Stimulated activated CD8-positive, alpha-beta memory T cell treated with anti-CD3 and anti-CD28 coated beads, Interleukin-7, amount 100 ng/mL, for 48 hours (primary cell): ENCODE measurements around the gene TMEM135.
"Not testable (repeated sequence)": the region's sequence is repeated elsewhere in the genome, so short reads cannot be mapped to it uniquely, and the experiment has no call there.

ENCODE experiments used
- DNase-seq, 2 donors: peaks; one replicate each; pipeline ENCODE4 v3.0.0-alpha.2; 2020; ENCODE audit warnings: low read depth in 1 of 2; ENCODE audit errors: extremely low read depth in 1 of 2

Gene TMEM135

DNA sequence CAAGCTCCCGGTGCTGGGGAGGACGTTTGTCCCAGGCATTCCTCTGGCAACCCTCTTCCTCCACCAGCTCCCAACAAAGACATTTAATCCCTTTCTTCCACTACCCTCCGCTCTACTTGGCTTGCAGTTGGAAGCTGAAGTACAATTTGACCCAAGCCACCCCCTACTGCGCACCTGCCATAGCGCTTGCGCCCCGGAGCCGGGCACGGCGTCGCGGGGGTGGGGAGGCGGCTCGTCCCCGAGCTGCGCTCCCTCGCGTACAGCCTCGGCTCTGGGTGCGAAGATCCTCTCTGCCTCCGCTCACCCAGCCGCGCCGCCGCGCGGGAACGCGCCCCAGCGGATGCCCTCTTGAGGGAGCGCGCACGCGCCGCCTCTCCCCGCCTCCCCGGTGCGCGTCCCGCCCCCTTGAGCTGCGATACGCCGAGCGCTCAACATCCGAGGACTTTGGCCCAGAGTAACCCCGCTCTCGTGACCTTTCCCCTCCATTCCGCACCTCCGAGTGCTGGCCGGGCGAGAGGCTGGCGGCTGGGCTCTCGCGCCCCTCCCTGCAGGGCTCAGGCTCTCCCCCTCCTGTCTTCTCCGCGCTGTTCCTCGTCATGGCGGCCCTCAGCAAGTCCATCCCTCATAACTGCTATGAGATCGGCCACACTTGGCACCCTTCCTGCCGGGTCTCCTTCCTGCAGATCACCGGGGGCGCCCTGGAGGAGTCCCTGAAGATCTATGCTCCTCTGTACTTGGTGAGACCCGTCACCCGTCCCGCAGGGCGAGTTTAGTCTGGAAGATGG is at the start of gene TMEM135:
TSS of gene TMEM135 (plus strand) at position 485 of the 785 bp plus-strand sequence. CDS start at position 597, 112 bp downstream.
- DNase-seq: peak; percentile 88 to 91

DNA sequence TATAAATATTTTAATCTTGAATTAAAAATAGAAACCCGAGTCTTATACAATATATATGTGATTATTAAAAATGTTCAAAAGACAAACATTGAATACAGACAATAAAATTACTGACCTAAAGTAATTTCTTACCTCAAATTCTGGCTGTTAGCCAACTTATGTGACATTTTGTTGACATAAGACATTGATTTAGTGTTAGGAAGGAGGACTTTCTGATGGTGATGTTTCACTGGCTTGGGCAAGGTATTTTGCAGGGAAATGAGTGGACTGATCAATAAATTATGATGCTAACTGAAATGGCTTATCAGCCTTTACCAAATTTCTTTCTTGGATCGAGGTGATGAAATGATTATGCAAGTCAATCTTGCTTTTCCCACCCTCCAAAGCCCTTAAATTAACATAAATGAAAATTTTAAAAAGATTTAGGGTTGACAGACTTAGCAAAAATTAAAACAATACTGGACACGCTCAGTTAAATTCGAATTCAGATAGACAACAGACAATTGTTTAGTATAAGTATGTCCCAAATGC is 49.3 kb upstream of the TMEM135 start:
- DNase-seq: no peak

DNA sequence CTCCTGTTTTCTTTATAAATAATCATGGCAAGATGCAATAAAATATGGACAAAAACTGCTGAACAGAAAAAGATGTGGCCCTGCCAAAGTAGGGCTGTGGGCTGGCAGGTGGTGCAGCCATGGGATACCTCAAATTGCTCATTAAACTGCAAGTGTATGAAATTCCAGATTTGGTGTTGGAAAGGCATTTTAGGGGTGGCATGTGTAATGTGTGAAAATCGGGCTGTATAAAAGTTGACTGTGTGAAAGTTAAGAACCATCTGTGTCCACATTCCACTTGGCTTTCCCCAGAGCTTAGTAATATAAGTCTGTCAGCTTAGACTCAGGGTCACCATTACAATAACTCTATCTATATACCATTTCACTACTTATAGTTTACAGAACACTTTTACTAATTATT is 47.7 kb upstream of the TMEM135 start:
- DNase-seq: no peak

DNA sequence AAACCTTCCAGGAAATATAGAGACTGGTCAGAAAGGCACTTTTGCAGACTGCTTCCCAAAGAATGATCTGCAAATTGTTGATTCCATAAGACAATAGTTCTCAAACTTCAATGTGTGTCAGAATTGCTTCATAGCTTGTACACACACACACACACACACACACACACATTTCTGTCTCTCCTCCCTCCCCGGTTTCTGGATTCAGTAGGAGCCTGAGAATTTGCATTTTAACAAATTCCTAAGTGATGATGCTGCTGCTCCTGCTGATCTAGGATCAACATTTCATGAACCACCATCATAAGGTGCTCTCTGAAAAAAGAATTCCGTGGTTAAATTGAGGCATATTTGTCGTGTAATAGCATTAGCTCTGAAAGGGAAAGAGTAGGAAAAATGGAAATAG is 47.2 kb upstream of the TMEM135 start:
- no peak for DNase-seq

- DNase-seq: no peak
Observed at GRCh38 chr11:86991341-86991740, 46.4 kb upstream of the TMEM135 start.

DNA sequence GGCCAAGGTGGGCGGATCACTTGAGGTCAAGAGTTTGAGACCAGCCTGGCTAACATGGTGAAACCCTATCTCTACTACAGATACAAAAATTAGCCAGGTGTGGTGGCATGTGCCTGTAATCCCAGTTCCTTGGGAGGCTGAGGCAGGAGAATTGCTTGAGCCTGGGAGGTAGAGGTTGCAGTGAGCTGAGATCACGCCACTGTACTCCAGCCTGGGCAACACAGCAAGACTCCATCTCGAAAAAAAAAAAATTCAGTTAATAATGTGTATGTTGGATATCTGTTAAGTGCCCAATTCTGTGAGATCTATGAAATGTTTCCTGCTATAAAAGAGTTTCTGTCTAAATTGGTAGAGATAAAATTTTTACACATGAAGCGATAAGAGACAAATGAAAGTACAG is 45.4 kb upstream of the TMEM135 start:
- DNase-seq: not testable (repeated sequence)

DNA sequence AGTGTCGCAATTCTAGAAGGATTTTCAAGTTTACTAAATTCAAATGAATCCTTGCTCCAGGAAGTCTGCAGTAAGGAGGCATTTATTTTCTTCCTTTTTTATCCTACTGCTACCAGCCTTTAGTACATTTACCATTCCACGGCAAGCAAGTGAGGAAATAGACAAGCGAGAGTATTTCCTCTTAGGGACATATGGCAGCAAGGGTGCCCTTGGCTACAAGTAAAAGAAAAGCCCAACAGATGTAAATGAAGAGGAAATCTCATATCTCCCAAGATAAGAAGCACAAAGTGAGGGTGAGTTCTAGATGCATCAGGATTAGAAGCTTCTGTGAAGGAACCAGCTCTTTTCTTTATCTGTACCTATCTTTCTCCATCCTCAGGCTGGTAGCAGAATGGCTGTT is 44.7 kb upstream of the TMEM135 start:
- DNase-seq: no peak

GRCh38 chr11:86996953-86997570 is 40.7 kb upstream of the TMEM135 start:
- no peak for DNase-seq

- DNase-seq: no peak
Observed at GRCh38 chr11:86999388-86999787, 38.3 kb upstream of the TMEM135 start.

- DNase-seq: no peak
Observed at GRCh38 chr11:86999859-87000753, 37.6 kb upstream of the TMEM135 start.

GRCh38 chr11:87002918-87003317 is 34.8 kb upstream of the TMEM135 start:
- no peak for DNase-seq

DNA sequence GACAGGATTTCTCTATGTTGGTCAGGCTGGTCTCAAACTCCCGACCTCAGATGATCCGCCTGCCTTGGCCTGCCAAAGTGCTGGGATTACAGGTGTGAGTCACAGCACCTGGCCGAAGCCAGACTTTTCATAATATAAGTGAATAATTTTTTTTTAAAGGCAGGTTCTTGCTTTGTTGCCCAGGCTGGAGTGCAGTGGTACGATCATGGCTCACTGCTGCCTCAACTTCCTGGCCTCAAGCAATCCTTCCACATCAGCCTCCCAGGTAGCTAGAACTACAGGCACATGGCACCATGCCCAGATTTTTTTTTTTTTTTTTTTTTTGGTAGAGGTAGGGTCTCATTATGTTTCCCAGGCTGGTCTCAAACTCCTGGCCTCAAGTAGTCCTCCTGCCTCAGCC is 33.5 kb upstream of the TMEM135 start:
- DNase-seq: not testable (repeated sequence)

DNA sequence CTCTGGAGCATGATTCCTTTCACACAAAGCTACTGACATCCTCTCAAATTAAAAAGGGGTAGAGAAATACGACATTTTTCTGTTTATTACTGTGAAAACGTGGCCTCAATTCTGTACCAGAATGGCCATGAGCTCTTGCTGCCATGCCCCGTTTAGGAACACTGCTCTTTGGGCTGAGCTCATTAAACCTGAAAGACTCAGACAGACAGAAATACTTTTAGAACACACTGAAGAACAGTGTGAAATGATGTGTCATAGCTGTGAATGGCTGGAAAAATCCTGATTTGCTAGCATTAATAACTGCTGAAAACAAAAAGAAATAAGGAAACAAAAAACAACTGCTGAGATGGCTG is 32.2 kb upstream of the TMEM135 start:
- DNase-seq: no peak

DNA sequence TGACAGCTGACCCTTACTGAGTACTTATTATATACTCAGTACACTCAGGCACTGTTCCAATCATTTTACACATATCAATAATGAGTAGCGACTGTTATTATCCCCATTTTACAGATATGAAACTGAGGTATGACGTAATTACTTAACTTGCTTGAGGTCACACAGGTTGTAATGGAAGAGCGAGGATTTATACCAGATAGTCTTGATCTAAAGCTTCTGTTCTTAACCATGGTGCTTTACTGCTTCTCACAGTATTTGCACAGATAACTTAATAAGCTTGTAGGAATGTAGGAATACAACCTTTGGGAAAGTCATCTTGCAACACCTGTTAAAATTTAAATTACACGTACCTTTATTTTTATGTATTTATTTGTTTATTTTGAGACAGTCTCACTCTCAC is 31.7 kb upstream of the TMEM135 start:
- no peak for DNase-seq

GRCh38 chr11:87007963-87008362 is 29.8 kb upstream of the TMEM135 start:
- no peak for DNase-seq

DNA sequence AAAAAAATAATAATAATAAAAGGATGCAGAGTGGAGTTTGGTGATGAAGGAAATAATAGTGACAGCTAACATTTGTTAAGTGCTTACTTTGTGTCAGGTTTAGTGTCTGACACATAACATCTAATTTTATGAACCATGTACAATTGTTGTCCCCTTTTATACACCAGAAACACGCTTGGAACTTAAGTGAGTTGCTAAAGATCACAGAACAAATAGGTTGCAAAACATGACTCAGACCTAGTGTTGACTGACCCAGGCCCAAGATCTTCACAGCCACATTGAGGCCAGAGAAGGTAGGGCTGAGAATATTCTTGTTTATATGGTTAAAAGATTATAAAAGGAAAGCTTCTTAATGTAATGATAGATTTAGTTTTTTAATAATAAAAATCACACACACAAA is 25.6 kb upstream of the TMEM135 start:
- no peak for DNase-seq

GRCh38 chr11:87012673-87013072 is 25.1 kb upstream of the TMEM135 start:
- DNase-seq: no peak

GRCh38 chr11:87013912-87014825 is 23.6 kb upstream of the TMEM135 start:
- DNase-seq: no peak

DNA sequence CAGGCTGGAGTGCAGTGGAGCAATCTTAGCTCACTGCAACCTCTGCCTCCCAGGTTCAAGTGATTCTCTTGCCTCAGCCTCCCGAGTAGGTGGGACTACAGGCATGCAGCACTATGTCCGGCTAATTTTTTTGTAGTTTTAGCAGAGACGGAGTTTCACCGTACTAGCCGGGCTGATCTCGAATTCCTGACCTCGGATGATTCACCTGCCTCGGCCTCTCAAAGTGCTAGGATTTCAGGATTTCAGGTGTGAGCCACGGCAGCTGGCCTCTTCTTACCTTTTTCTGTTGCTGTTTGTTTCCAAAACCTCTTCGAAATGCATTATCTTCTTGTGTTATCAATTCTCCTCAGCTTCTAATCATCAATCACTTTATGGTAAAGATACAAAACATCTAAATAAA is 22.1 kb upstream of the TMEM135 start:
- DNase-seq: no peak

- DNase-seq: no peak
Observed at GRCh38 chr11:87019613-87020271, 18.0 kb upstream of the TMEM135 start.
